Body of pancreas (tissue), 4 donors: ENCODE measurements around the gene GATAD2A. TPM values are rescaled to one million over a fixed set of nuclear protein-coding genes. Genes with fewer than 3 reads are reported as not detected.
"Not testable (repeated sequence)": the region's sequence is repeated elsewhere in the genome, so short reads cannot be mapped to it uniquely, and the experiment has no call there.

ENCODE experiments used
- ATAC-seq: fragments of 150-250 bp; one replicate; pipeline ENCODE4 v1.9.1; 2016
- DNase-seq, 4 donors: peaks; one replicate each; pipeline ENCODE4 v3.0.0-alpha.2; 2019
- H3K27ac ChIP-seq, 4 donors: fragments of 200-600 bp; sonication (generic); 1 replicate in 3 of 4; 2 replicates in 1 of 4; pipeline versions ENCODE4 v1.5.1 to v1.6.1; 2016 to 2019; ENCODE audit warnings: mild to moderate bottlenecking in 1 of 4, mixed read lengths in 1 of 4, moderate library complexity in 1 of 4
- H3K27me3 ChIP-seq, 2 donors: fragments of 200-600 bp; sonication (generic); one replicate each; pipeline ENCODE4 v1.6.0; 2016; ENCODE audit warnings: mild to moderate bottlenecking in 1 of 2
- H3K36me3 ChIP-seq, 2 donors: fragments of 200-600 bp; sonication (generic); replicated peaks in 1 of 2; 2 replicates each; pipeline ENCODE4 v1.5.1; 2016; ENCODE audit warnings: low read depth in 2 of 2; ENCODE audit not compliant: insufficient read depth in 1 of 2
- H3K4me1 ChIP-seq: fragments of 200-600 bp; sonication (generic); one replicate; pipeline ENCODE4 v1.6.0; 2016
- H3K4me3 ChIP-seq, 2 donors: fragments of 200-600 bp; sonication (generic); 1 replicate in 1 of 2; 2 replicates in 1 of 2; pipeline ENCODE4 v1.5.1; 2016 to 2019
- H3K9me3 ChIP-seq, 3 donors: fragments of 200-600 bp; sonication (generic); 1 replicate in 2 of 3; 2 replicates in 1 of 3; pipeline ENCODE4 v1.5.1; 2016
- POLR2A ChIP-seq, 3 donors: fragments of 450-650 bp; IDR thresholded peaks; one replicate each; pipeline ENCODE4 v1.6.1; 2016; ENCODE audit warnings: antibody characterized with exemption in 3 of 3, mild to moderate bottlenecking in 2 of 3
- WGBS, 2 donors: methylation state at CpG; one replicate each; pipeline ENCODE4 v1.1.5; 2017; 5-methylcytosine and 5-hydroxymethylcytosine counted together
- intact Hi-C: fragments of 100-400 bp; cut with DNase I; formaldehyde crosslinking; loops from one replicate; pipeline ENCODE4 v1.15.1; 2023
- total RNA-seq, 2 donors: library from RNA; depleted of rRNA; stranded (reverse); fragments of >200 nt; gene quantifications; one replicate each; pipeline ENCODE4 v1.1.0, GENCODE V29; 2016
- TF ChIP-seq, protein P1 (sequence below), 7 experiments: fragments of 450-650 bp in 4 of 7; fragments of 200-600 bp in 3 of 7; sonication (generic) in 3 of 7; IDR thresholded peaks; one replicate each; pipeline ENCODE4 v1.5.1; 2016 to 2019; ENCODE audit warnings: antibody characterized with exemption in 7 of 7

GATAD2A gene
- total RNA-seq, 2 donors from 2014 or later, result 30.0 to 35.8 TPM

DNA sequence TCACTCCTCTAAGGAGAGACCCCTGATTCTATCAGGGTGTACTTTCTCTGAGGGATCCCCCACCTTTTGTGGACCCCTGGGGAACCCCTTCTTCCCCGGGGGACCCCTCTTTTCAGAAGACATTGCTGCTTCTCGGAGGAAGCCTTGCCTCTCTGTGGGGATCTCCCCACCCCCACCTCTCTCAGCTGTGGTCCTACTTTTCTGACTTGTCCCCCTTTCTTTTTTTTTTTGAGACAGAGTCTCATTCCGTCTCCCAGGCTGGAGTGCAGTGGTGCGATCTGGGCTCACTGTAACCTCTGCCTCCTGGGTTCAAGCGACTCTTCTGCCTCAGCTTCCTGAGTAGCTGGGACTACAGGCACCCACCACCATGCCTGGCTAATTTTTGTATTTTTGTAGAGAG is 18.4 kb upstream of the GATAD2A start:
- Histone ChIP-seq H3K9me3 (no peaks in the 10 kb centered on the region), H3K4me1 (peaks cover 49% of the 10 kb centered on the region), H3K27me3 (no peaks in the 10 kb centered on the region), H3K36me3 (no peaks in the 10 kb centered on the region), H3K27ac (peak overlapping the region in 2 of 4 donors; percentile 76 to 80), H3K4me3 (no peak overlapping the region)
- ATAC-seq, result no peak
- no peak for DNase-seq
- TF ChIP-seq, protein P1, sequence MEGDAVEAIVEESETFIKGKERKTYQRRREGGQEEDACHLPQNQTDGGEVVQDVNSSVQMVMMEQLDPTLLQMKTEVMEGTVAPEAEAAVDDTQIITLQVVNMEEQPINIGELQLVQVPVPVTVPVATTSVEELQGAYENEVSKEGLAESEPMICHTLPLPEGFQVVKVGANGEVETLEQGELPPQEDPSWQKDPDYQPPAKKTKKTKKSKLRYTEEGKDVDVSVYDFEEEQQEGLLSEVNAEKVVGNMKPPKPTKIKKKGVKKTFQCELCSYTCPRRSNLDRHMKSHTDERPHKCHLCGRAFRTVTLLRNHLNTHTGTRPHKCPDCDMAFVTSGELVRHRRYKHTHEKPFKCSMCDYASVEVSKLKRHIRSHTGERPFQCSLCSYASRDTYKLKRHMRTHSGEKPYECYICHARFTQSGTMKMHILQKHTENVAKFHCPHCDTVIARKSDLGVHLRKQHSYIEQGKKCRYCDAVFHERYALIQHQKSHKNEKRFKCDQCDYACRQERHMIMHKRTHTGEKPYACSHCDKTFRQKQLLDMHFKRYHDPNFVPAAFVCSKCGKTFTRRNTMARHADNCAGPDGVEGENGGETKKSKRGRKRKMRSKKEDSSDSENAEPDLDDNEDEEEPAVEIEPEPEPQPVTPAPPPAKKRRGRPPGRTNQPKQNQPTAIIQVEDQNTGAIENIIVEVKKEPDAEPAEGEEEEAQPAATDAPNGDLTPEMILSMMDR (IDR thresholded peaks at IDR 0.05), result no peak
- TF ChIP-seq POLR2A (IDR thresholded peaks at IDR 0.05), result no peak
- 77 to 84% methylated on average over 5 of the region's 5 CpGs for WGBS, 2 donors
- intact Hi-C loops, result no loop called here

DNA sequence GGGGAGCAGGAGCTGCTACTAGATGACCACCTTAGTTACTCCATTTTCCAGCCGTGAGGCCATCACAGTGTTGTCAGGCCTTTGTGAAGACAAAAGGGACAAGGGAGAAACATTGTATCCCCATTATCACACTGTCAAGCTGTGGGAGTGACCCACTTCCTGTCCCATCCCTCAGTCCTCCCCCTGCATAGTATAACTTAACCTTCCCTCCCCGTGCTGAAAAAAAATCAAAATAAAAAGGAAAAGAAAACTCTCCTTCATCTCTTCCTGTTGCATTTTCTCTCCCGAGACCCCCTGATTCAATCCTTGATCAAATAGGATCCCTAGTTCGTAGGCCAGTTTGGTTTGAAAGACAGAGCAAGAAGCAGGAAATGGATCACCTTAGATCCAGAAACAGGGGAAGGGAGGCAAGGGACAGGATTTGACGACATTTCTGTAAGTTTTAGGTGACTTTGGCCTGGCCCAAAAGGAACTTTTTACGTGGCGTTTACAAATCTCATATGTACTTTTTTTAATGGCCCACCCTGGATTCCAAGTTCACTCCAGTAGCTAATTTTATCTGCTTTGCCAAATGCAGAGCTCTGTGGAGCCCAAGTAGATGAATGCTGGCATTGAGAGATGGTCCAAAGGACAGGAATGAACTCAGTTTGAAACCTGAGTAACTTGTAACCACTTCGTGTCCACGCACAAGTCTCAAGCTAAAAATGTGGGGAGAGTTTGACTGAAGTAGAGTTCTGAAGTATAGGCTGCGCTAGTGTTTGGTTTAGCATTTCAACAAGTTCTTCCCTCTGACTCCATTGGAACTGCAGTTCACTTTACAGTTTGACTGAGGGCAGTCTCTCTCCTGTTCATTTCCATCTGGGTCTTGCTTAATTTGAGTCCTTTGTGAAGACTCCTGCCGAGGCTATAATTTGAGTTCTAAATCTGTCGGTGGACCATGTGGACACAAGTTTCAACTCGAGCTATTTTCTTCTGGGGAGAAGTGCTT is 16.6 kb upstream of the GATAD2A start:
- H3K27me3 ChIP-seq, result no peaks in the 10 kb centered on the region
- H3K36me3 ChIP-seq, result no peaks in the 10 kb centered on the region
- ATAC-seq (no peak), DNase-seq (no peak)
- H3K4me3 ChIP-seq, result no peak overlapping the region
- H3K27ac ChIP-seq, result peak overlapping the region in 3 of 4 donors; percentile 30 to 48 (median 41)
- peaks cover 46% of the 10 kb centered on the region for H3K4me1 ChIP-seq
- no peaks in the 10 kb centered on the region for H3K9me3 ChIP-seq
- intact Hi-C loops, result no loop called here
- WGBS, 2 donors, result 46 to 50% methylated on average over 12 to 13 of the region's 13 CpGs
- TF ChIP-seq, protein P1 (IDR thresholded peaks at IDR 0.05), result no peak
- no peak for TF ChIP-seq POLR2A (IDR thresholded peaks at IDR 0.05)

DNA sequence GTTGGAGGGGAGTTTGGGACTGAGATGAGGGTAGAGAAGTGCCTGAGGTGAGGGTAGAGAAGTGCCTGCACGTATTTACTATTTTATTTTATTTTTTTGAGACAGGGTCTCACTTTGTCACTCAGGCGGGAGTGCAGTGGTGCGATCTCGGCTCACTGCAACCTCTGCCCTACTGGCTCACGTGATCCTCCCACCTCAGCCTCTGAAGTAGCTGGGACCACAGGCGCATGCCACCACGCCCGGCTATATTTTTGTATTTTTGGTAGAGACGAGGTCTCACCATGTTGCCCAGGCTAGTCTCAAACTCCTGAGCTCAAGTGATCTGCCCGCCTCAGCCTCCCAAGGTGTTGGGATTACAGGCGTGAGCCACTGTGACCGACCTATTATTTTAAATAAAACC is 15.8 kb upstream of the GATAD2A start:
- H3K4me3 ChIP-seq, DNase-seq, H3K36me3 ChIP-seq, H3K9me3 ChIP-seq, H3K27me3 ChIP-seq, ATAC-seq, intact Hi-C loops: not testable (repeated sequence)
- peak overlapping the region in 1 of 4 donors; percentile 48 for H3K27ac ChIP-seq
- H3K4me1 ChIP-seq, result peaks cover 38% of the 10 kb centered on the region
- 88 to 94% methylated on average over 12 of the region's 12 CpGs for WGBS, 2 donors

DNA sequence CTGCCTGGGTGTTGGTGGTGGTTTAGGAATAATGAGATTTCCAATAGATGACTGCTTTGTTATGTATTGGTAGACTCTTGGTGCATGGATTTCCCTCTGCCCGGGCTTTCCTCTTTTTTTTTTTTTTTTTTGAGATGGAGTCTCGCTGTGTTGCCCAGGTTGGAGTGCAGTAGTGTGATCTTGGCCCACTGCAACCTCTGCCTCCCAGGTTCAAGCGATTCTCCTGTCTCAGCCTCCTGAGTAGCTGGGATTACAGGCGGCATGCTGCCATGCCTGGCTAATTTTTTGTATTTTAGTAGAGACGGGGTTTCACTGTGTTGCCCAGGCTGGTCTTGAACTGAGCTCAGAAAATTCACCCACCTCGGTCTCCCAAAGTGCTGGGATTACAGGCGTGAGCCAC is 11.1 kb upstream of the GATAD2A start:
- H3K27ac ChIP-seq, H3K4me1 ChIP-seq: not testable (repeated sequence)
- WGBS, 2 donors, result 82 to 95% methylated on average over 7 of the region's 7 CpGs

DNA sequence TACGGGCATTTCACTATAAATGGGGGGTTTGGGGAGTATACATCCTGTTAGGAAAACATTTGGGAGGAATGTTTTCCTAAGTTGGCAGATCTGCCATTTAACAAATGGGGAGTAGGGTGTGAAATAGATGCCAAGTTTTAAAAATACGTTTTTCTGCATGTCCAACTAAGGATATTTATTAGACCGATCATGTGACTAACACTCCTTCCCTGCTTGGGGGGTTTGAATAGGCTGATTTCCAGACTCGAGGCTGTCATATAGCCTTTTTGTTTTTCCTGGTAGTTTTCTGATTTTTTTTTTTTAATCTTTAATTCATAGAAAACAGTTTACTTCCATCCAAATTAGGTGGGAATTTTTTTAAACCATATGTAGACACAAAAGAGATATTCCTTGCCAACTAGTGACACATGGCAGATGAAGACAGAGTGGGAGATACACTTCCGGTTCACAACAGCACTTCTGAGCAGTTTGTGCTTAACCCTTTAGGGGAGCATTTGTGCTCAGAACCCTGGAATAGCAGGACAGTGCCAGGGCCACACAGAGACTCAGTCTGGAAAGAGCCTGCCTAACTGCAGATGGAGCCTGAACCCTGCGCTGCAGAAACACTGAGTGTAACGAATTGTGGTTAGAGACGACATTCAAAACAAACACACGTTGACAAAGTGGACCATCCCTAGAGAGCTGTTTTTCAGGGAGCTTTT is 5.6 kb upstream of the GATAD2A start:
- DNase-seq (no peak), ATAC-seq (no peak)
- Histone ChIP-seq H3K27me3 (no peaks in the 10 kb centered on the region), H3K4me3 (no peak overlapping the region), H3K27ac (peak overlapping the region in 1 of 4 donors; percentile 0), H3K9me3 (no peaks in the 10 kb centered on the region), H3K36me3 (no peaks in the 10 kb centered on the region), H3K4me1 (peaks cover 28% of the 10 kb centered on the region)
- intact Hi-C loops, result no loop called here
- TF ChIP-seq, protein P1 (IDR thresholded peaks at IDR 0.05), result no peak
- no peak for TF ChIP-seq POLR2A (IDR thresholded peaks at IDR 0.05)
- WGBS, 2 donors, result 43 to 45% methylated on average over 8 to 9 of the region's 9 CpGs

More for the DNA sequence above, 11.1 kb upstream of the GATAD2A start:
- H3K9me3 ChIP-seq, H3K27me3 ChIP-seq, H3K4me3 ChIP-seq, intact Hi-C loops, H3K36me3 ChIP-seq, ATAC-seq, DNase-seq: not testable (repeated sequence)
